IPS-20b (cell line): ENCODE results near the gene CD53.
"Not testable (repeated sequence)": the region's sequence is repeated elsewhere in the genome, so short reads cannot be mapped to it uniquely, and the experiment has no call there.

ENCODE experiments used
- H3K27ac ChIP-seq: one replicate; pipeline ENCODE4 v1.5.1; 2013; ENCODE audit warnings: low read length
- H3K27me3 ChIP-seq: 2 replicates; pipeline ENCODE4 v1.6.1; 2013; ENCODE audit warnings: mild to moderate bottlenecking, low read length, inconsistent platforms; ENCODE audit not compliant: insufficient read depth
- H3K36me3 ChIP-seq: 2 replicates; pipeline ENCODE4 v1.6.1; 2013; ENCODE audit warnings: low read depth, mild to moderate bottlenecking, inconsistent platforms, low read length, moderate library complexity; ENCODE audit not compliant: insufficient read depth
- H3K4me1 ChIP-seq: 2 replicates; pipeline ENCODE4 v1.6.1; 2013; ENCODE audit warnings: mild to moderate bottlenecking, control low read depth, inconsistent platforms, low read length, moderate library complexity; ENCODE audit not compliant: insufficient read depth
- H3K4me3 ChIP-seq: 2 replicates; pipeline ENCODE4 v1.5.1; 2013; ENCODE audit warnings: mild to moderate bottlenecking, low read length, inconsistent platforms
- H3K9ac ChIP-seq: 2 replicates; pipeline ENCODE4 v1.6.1; 2013; ENCODE audit warnings: low read depth, mild to moderate bottlenecking, inconsistent platforms, low read length, moderate library complexity
- H3K9me3 ChIP-seq: 2 replicates; pipeline ENCODE4 v1.6.1; 2013; ENCODE audit warnings: mild to moderate bottlenecking, low read depth, low read length, inconsistent platforms; ENCODE audit not compliant: insufficient read depth

Gene CD53

DNA sequence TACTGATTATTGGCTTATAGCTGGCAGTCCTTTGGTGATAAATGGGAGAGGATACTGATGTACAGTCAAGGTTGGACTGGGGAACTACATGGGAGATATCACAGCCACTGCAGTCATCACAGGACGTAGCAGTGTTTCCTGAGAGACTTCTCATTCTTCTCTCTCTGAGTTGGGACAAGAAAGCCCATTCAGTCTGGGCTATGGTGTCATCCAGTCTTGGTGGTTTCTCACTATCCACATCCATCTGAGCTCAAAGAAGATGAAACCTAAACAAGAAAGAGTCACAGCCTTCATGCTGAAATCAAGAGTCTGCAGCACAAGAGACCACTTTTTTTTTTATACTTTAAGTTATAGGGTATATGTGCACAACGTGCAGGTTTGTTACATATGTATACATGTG lies 12.8 kb upstream of the CD53 start:
- Histone ChIP-seq H3K36me3 (no peaks in the 10 kb centered on the region), H3K4me1 (no peaks in the 10 kb centered on the region), H3K4me3 (no peak overlapping the region)

GRCh38 chr1:110860620-110861019 lies 12.3 kb upstream of the CD53 start:
- H3K27ac ChIP-seq, H3K9ac ChIP-seq, H3K36me3 ChIP-seq, H3K9me3 ChIP-seq, H3K4me1 ChIP-seq, H3K4me3 ChIP-seq, H3K27me3 ChIP-seq: not testable (repeated sequence)

More for the DNA sequence above, 12.8 kb upstream of the CD53 start:
- Histone ChIP-seq H3K9ac (no peak overlapping the region), H3K9me3 (peaks cover 5% of the 10 kb centered on the region; the same call in 1 of the 2 replicates), H3K27me3 (no peaks in the 10 kb centered on the region; the same call in 1 of the 2 replicates), H3K27ac (no peak overlapping the region)

DNA sequence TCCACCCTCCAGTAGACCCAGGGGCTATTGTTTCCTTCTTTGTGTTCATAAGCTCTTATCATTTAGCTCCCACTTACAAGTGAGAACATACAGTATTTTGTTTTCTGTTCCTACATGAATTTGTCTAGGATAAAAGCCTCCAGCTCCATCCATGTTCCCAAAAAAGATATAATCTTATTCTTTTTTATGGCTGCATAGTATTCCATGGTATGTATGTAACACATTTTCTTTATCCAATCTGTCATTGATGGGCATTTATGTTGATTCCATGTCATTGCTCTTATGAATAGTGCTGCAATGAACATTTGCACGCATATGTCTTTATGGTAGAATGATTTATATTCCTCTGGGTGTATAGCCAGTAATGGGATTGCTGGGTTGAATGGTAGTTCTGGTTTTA lies 11.0 kb upstream of the CD53 start:
- H3K27ac ChIP-seq, H3K36me3 ChIP-seq, H3K9ac ChIP-seq, H3K4me1 ChIP-seq, H3K9me3 ChIP-seq, H3K4me3 ChIP-seq, H3K27me3 ChIP-seq: not testable (repeated sequence)

DNA sequence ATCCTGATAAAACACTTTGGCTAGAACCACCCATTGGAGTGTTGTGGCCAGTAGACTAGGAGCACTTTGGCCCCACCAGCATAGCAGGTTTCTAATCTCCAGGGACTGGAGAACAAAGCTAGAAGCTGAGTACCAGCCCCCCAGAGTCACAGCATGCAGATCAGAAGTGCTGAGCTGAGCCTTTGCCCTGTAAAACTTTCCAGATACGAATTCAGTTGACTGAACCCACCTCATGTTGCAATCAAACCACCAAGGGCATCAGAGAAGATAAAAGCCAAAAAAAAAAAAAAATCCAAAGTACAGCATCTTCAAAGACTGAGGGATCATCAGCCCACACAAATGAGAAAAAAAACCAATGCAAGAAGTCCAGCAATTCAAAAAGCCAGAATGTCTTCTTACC lies 8.7 kb upstream of the CD53 start:
- no peaks in the 10 kb centered on the region for H3K36me3 ChIP-seq
- H3K9ac ChIP-seq: no peak overlapping the region
- H3K27me3 ChIP-seq: no peaks in the 10 kb centered on the region

GRCh38 chr1:110870721-110871388 lies 2.1 kb upstream of the CD53 start:
- Histone ChIP-seq H3K27ac (no peak overlapping the region), H3K36me3 (no peaks in the 10 kb centered on the region), H3K9ac (no peak overlapping the region), H3K27me3 (no peaks in the 10 kb centered on the region), H3K9me3 (no peaks in the 10 kb centered on the region), H3K4me1 (peaks cover 7% of the 10 kb centered on the region; the same call in 1 of the 2 replicates), H3K4me3 (no peak overlapping the region)

More for the DNA sequence above, 8.7 kb upstream of the CD53 start:
- no peaks in the 10 kb centered on the region for H3K4me1 ChIP-seq
- H3K27ac ChIP-seq: no peak overlapping the region
- H3K4me3 ChIP-seq: no peak overlapping the region
- H3K9me3 ChIP-seq: peaks cover 5% of the 10 kb centered on the region; the same call in 1 of the 2 replicates

- Histone ChIP-seq H3K9me3 (no peaks in the 10 kb centered on the region), H3K27me3 (no peaks in the 10 kb centered on the region), H3K36me3 (no peaks in the 10 kb centered on the region), H3K27ac (no peak overlapping the region), H3K4me3 (no peak overlapping the region), H3K9ac (no peak overlapping the region), H3K4me1 (peaks cover 7% of the 10 kb centered on the region; the same call in 1 of the 2 replicates)
Observed at GRCh38 chr1:110872366-110872744, 593 bp upstream of the CD53 start.

GRCh38 chr1:110873856-110874255 lies 908 bp downstream of the CD53 start:
- H3K27ac ChIP-seq: no peak overlapping the region
- no peaks in the 10 kb centered on the region for H3K9me3 ChIP-seq
- no peak overlapping the region for H3K9ac ChIP-seq
- no peaks in the 10 kb centered on the region for H3K27me3 ChIP-seq
- no peaks in the 10 kb centered on the region for H3K36me3 ChIP-seq
- H3K4me3 ChIP-seq: no peak overlapping the region
- H3K4me1 ChIP-seq: peaks cover 7% of the 10 kb centered on the region; the same call in 1 of the 2 replicates

GRCh38 chr1:110874324-110875215 lies 1.6 kb downstream of the CD53 start:
- Histone ChIP-seq H3K27me3 (no peaks in the 10 kb centered on the region), H3K27ac (no peak overlapping the region), H3K9me3 (no peaks in the 10 kb centered on the region), H3K9ac (no peak overlapping the region), H3K4me3 (no peak overlapping the region), H3K4me1 (peaks cover 7% of the 10 kb centered on the region; the same call in 1 of the 2 replicates), H3K36me3 (no peaks in the 10 kb centered on the region)

DNA sequence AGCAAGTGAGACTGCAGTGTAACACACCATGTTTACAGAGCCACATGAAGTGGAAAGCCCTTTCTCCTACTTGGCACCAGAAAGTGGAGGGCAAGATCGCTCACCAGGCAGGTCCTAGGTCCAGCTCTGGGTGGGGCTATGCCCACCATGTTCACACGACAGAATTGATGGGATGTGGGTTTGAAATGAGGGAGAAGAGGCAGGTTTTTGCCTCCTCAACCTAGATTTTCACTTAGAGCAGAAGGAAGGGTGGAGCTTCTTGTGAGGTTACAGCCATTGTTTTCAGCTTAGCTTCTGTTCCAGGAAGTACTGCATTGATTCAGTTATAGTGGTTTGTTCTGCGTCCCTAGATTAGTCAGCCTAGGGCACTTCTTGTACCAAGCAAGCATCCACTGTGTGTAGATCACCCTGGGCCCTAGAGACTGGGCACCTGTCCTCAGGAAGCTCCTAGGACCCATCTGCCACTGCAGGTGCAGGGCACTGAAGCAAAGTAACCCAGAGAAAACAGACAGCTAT lies 2.3 kb downstream of the CD53 start:
- H3K27ac ChIP-seq: no peak overlapping the region
- no peak overlapping the region for H3K9ac ChIP-seq
- H3K9me3 ChIP-seq: no peaks in the 10 kb centered on the region
- no peaks in the 10 kb centered on the region for H3K36me3 ChIP-seq
- no peaks in the 10 kb centered on the region for H3K27me3 ChIP-seq
- H3K4me3 ChIP-seq: no peak overlapping the region
- H3K4me1 ChIP-seq: peaks cover 7% of the 10 kb centered on the region; the same call in 1 of the 2 replicates

- no peak overlapping the region for H3K4me3 ChIP-seq
Observed at GRCh38 chr1:110876748-110877341, 3.9 kb downstream of the CD53 start.

DNA sequence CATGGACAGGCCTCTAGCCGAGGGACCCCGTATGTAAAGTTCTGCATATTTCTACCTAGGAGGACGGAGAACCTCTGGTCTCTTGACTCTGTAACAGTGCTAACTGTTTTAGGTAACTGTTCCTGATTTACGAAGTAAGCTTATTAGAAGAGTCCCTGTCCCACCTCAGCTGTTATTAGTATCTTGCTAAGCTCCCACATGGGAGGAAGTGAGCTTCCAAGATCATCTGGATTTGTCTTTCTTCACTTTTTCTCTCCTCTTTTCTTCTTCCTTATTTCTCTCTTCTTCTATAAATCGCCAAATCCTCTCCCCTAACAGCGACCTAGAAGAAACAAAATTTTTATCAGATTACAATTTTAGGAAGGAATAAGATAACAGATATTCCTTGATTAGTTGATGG lies 4.4 kb downstream of the CD53 start:
- no peaks in the 10 kb centered on the region for H3K27me3 ChIP-seq
- no peaks in the 10 kb centered on the region for H3K9me3 ChIP-seq
- no peak overlapping the region for H3K27ac ChIP-seq
- no peak overlapping the region for H3K9ac ChIP-seq
- no peaks in the 10 kb centered on the region for H3K4me1 ChIP-seq
- H3K36me3 ChIP-seq: no peaks in the 10 kb centered on the region
- no peak overlapping the region for H3K4me3 ChIP-seq

More at GRCh38 chr1:110876748-110877341, 3.9 kb downstream of the CD53 start:
- no peaks in the 10 kb centered on the region for H3K27me3 ChIP-seq
- no peaks in the 10 kb centered on the region for H3K9me3 ChIP-seq
- no peak overlapping the region for H3K9ac ChIP-seq
- H3K36me3 ChIP-seq: no peaks in the 10 kb centered on the region
- no peak overlapping the region for H3K27ac ChIP-seq
- no peaks in the 10 kb centered on the region for H3K4me1 ChIP-seq
